Measurements from ENCODE around the gene MMGT1.

The MMGT1 gene

GRCh38 chrX:135973548-135974278 is at the start of gene MMGT1:
MMGT1 (minus strand) TSS chrX:135973988; CDS start chrX:135973675, 313 bp downstream.
- in situ Hi-C loops (cut with MboI; ENCODE audit: low sequenced_read_pairs): no loop called here

GRCh38 chrX:136021903-136022302 is 48.1 kb upstream of the MMGT1 start:
- in situ Hi-C loops (cut with MboI; ENCODE audit: low sequenced_read_pairs): no loop called here

- in situ Hi-C loops (cut with MboI; ENCODE audit: low sequenced_read_pairs): no loop called here
Observed at GRCh38 chrX:136021160-136021559, 47.4 kb upstream of the MMGT1 start.

GRCh38 chrX:136019226-136019625 is 45.4 kb upstream of the MMGT1 start:
- in situ Hi-C loops (cut with MboI; ENCODE audit: low sequenced_read_pairs): no loop called here

- in situ Hi-C loops (cut with MboI; ENCODE audit: low sequenced_read_pairs): no loop called here
Observed at GRCh38 chrX:136016881-136017280, 43.1 kb upstream of the MMGT1 start.

- in situ Hi-C loops (cut with MboI; ENCODE audit: low sequenced_read_pairs): no loop called here
Observed at GRCh38 chrX:136015016-136015415, 41.2 kb upstream of the MMGT1 start.

- in situ Hi-C loops (cut with MboI; ENCODE audit: low sequenced_read_pairs): no loop called here
Observed at GRCh38 chrX:135988245-135988644, 14.5 kb upstream of the MMGT1 start.

- in situ Hi-C loops (cut with MboI; ENCODE audit: low sequenced_read_pairs): no loop called here
Observed at GRCh38 chrX:135985973-135986310, 12.2 kb upstream of the MMGT1 start.

GRCh38 chrX:135985157-135985972 is 11.6 kb upstream of the MMGT1 start, which contains the start of gene SLC9A6:
SLC9A6 (plus strand) TSS chrX:135985435; CDS start chrX:135985659, 224 bp downstream.
- in situ Hi-C loops (cut with MboI; ENCODE audit: low sequenced_read_pairs): no loop called here

GRCh38 chrX:135984791-135985156 is 11.0 kb upstream of the MMGT1 start:
- in situ Hi-C loops (cut with MboI; ENCODE audit: low sequenced_read_pairs): no loop called here

- in situ Hi-C loops (cut with MboI; ENCODE audit: low sequenced_read_pairs): no loop called here
Observed at GRCh38 chrX:135984256-135984655, 10.5 kb upstream of the MMGT1 start.

- in situ Hi-C loops (cut with MboI; ENCODE audit: low sequenced_read_pairs): no loop called here
Observed at GRCh38 chrX:135982860-135983259, 9.1 kb upstream of the MMGT1 start.

- in situ Hi-C loops (cut with MboI; ENCODE audit: low sequenced_read_pairs): no loop called here
Observed at GRCh38 chrX:135981668-135982067, 7.9 kb upstream of the MMGT1 start.

- in situ Hi-C loops (cut with MboI; ENCODE audit: low sequenced_read_pairs): no loop called here
Observed at GRCh38 chrX:135981010-135981409, 7.2 kb upstream of the MMGT1 start.

- in situ Hi-C loops (cut with MboI; ENCODE audit: low sequenced_read_pairs): no loop called here
Observed at GRCh38 chrX:135977611-135978010, 3.8 kb upstream of the MMGT1 start.

- in situ Hi-C loops (cut with MboI; ENCODE audit: low sequenced_read_pairs): no loop called here
Observed at GRCh38 chrX:135975421-135975820, 1.6 kb upstream of the MMGT1 start.

- in situ Hi-C loops (cut with MboI; ENCODE audit: low sequenced_read_pairs): no loop called here
Observed at GRCh38 chrX:135974279-135974856, 580 bp upstream of the MMGT1 start.

- in situ Hi-C loops (cut with MboI; ENCODE audit: low sequenced_read_pairs): no loop called here
Observed at GRCh38 chrX:135973025-135973547, 702 bp downstream of the MMGT1 start.

GRCh38 chrX:135951291-135951690 is 22.5 kb downstream of the MMGT1 start:
- in situ Hi-C loops (cut with MboI; ENCODE audit: low sequenced_read_pairs): no loop called here

- in situ Hi-C loops (cut with MboI; ENCODE audit: low sequenced_read_pairs): no loop called here
Observed at GRCh38 chrX:135944486-135944885, 29.3 kb downstream of the MMGT1 start.

- in situ Hi-C loops (cut with MboI; ENCODE audit: low sequenced_read_pairs): no loop called here
Observed at GRCh38 chrX:135931644-135932487, 41.9 kb downstream of the MMGT1 start.

All from hTERT RPE-1 (cell line).